Left lung (tissue), 10 donors: Measurements from ENCODE around the gene CTNNA1. TPM values are rescaled to one million over a fixed set of nuclear protein-coding genes. Genes with fewer than 3 reads are reported as not detected.

ENCODE experiments used
- ATAC-seq: fragments of 200-7000 bp; cut with Tn5 transposase; one replicate; pipeline ENCODE4 v1.9.1; 2020; ENCODE audit warnings: moderate library complexity
- DNase-seq, 4 donors: peaks; one replicate each; pipeline ENCODE4 v3.0.0-alpha.2; 2013 to 2020
- H3K27ac ChIP-seq, 2 donors: fragments of 200-600 bp; sonication (generic) in 1 of 2; one replicate each; pipeline versions ENCODE4 v1.5.0 to v1.8.0; 2020 to 2021
- H3K27me3 ChIP-seq, 2 donors: fragments of 200-600 bp; sonication (generic) in 1 of 2; one replicate each; pipeline versions ENCODE4 v1.5.0 to v1.8.0; 2020 to 2021
- H3K36me3 ChIP-seq, 2 donors: fragments of 200-600 bp; sonication (generic) in 1 of 2; one replicate each; pipeline versions ENCODE4 v1.5.0 to v1.8.0; 2020 to 2021
- H3K4me1 ChIP-seq, 2 donors: fragments of 200-600 bp; one replicate each; pipeline ENCODE4 v1.8.0; 2021
- H3K4me3 ChIP-seq, 2 donors: fragments of 200-600 bp; sonication (generic) in 1 of 2; one replicate each; pipeline versions ENCODE4 v1.5.0 to v1.8.0; 2020 to 2021; ENCODE audit warnings: mild to moderate bottlenecking in 1 of 2
- H3K9me3 ChIP-seq, 2 donors: fragments of 200-600 bp; sonication (generic) in 1 of 2; one replicate each; pipeline versions ENCODE4 v1.5.0 to v1.8.0; 2020 to 2021
- intact Hi-C, 2 donors: fragments of 100-400 bp; cut with DNase I; formaldehyde crosslinking; loops; one replicate each; pipeline versions ENCODE4 v1.11.2 to v1.14.2; 2022
- polyA plus RNA-seq, 6 donors: library from polyadenylated mRNA; unstranded; fragments of 120-200 nt; gene quantifications; one replicate each; pipeline ENCODE4 v1.2.1, GENCODE V29; 2013; ENCODE audit not compliant: insufficient read length in 6 of 6
- total RNA-seq, 2 donors: library from RNA; stranded (reverse); fragmentation: NEBNext Ultra II Directional; extraction: Animal tissue kit (Norgen Biotek cat#: 25700); gene quantifications; one replicate each; pipeline ENCODE4 v1.2.1, GENCODE V29; 2021
- TF ChIP-seq, protein P1 (sequence below), 2 donors: fragments of 200-600 bp; sonication (generic) in 1 of 2; IDR thresholded peaks; one replicate each; pipeline versions ENCODE4 v1.5.0 to v1.8.0; 2021; ENCODE audit warnings: antibody characterized with exemption in 2 of 2
- donor health status: DM: no; HTN: yes; CAD: no.
- donor health status: DM: no; HTN: no; CAD: no.

CTNNA1 gene
- total and polyA plus RNA-seq, 8 donors: 309 to 443 (median 366) TPM

DNA sequence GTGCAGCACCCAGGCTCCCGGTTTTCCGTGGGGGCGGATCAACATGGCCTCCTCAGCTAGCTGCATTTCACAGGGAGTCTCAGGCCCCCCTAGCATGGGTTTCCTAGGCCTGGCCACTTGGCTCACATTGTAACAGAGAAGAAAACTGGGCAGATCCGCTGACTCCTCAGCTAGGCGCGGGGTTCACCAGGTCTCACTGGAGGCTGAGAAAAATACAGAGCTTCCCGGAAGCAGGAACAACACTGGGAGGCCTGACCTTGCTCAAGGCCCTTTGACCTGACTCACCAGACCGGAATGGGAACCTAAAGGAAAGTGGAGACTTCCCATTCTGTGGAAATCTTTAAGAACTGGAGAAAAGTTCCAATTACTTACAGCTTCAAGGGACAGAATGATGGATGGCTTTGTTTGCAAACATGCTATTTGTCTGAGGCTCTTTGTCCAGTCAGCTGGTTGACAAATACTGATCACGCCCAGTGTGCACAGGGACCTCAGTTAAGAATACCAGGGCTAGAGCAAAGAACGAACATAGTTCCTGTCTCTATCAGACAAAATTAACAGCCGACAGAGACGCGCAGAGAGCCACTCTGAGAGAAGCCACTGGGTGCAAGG, 210.6 kb downstream of the CTNNA1 start:
- ATAC-seq: no peak

GRCh38 chr5:138964647-138965201, 211.5 kb downstream of the CTNNA1 start:
- intact Hi-C loops: no loop called here
- Histone ChIP-seq H3K9me3 (no peaks in the 10 kb centered on the region), H3K27ac (no peak overlapping the region), H3K27me3 (no peaks in the 10 kb centered on the region), H3K4me3 (no peak overlapping the region), H3K4me1 (peaks cover 0 to 14% of the 10 kb centered on the region in 2 donors), H3K36me3 (no peaks in the 10 kb centered on the region)
- TF ChIP-seq, protein P1, sequence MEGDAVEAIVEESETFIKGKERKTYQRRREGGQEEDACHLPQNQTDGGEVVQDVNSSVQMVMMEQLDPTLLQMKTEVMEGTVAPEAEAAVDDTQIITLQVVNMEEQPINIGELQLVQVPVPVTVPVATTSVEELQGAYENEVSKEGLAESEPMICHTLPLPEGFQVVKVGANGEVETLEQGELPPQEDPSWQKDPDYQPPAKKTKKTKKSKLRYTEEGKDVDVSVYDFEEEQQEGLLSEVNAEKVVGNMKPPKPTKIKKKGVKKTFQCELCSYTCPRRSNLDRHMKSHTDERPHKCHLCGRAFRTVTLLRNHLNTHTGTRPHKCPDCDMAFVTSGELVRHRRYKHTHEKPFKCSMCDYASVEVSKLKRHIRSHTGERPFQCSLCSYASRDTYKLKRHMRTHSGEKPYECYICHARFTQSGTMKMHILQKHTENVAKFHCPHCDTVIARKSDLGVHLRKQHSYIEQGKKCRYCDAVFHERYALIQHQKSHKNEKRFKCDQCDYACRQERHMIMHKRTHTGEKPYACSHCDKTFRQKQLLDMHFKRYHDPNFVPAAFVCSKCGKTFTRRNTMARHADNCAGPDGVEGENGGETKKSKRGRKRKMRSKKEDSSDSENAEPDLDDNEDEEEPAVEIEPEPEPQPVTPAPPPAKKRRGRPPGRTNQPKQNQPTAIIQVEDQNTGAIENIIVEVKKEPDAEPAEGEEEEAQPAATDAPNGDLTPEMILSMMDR (IDR thresholded peaks at IDR 0.05): no peak
- ATAC-seq (no peak), DNase-seq (no peak)

More for the DNA sequence above, 210.6 kb downstream of the CTNNA1 start:
- TF ChIP-seq, protein P1 (IDR thresholded peaks at IDR 0.05): no peak
- H3K27ac ChIP-seq: no peak overlapping the region
- no peaks in the 10 kb centered on the region for H3K36me3 ChIP-seq
- intact Hi-C loops: no loop called here
- H3K4me1 ChIP-seq: peaks cover 0 to 14% of the 10 kb centered on the region in 2 donors
- no peaks in the 10 kb centered on the region for H3K9me3 ChIP-seq
- no peak for DNase-seq
- H3K27me3 ChIP-seq: no peaks in the 10 kb centered on the region
- H3K4me3 ChIP-seq: no peak overlapping the region

GRCh38 chr5:138965626-138966025, 212.4 kb downstream of the CTNNA1 start:
- H3K27me3 ChIP-seq: no peaks in the 10 kb centered on the region
- TF ChIP-seq, protein P1 (IDR thresholded peaks at IDR 0.05): no peak
- H3K4me3 ChIP-seq: no peak overlapping the region
- intact Hi-C loops: no loop called here
- H3K9me3 ChIP-seq: no peaks in the 10 kb centered on the region
- ATAC-seq (no peak), DNase-seq (no peak)
- H3K27ac ChIP-seq: no peak overlapping the region
- peaks cover 0 to 14% of the 10 kb centered on the region in 2 donors for H3K4me1 ChIP-seq
- H3K36me3 ChIP-seq: no peaks in the 10 kb centered on the region

- Histone ChIP-seq H3K27ac (no peak overlapping the region), H3K9me3 (no peaks in the 10 kb centered on the region), H3K4me3 (no peak overlapping the region), H3K27me3 (no peaks in the 10 kb centered on the region), H3K36me3 (no peaks in the 10 kb centered on the region), H3K4me1 (peaks cover 0 to 14% of the 10 kb centered on the region in 2 donors)
- DNase-seq: no peak
- intact Hi-C loops: no loop called here
- TF ChIP-seq, protein P1 (IDR thresholded peaks at IDR 0.05): no peak
- ATAC-seq: no peak
Observed at GRCh38 chr5:138966236-138966985, 213.2 kb downstream of the CTNNA1 start.

- DNase-seq (peak in 1 of 4 donors; percentile 71), ATAC-seq (peak; percentile 90)
- intact Hi-C loops: no loop called here
- Histone ChIP-seq H3K27me3 (no peaks in the 10 kb centered on the region), H3K4me3 (no peak overlapping the region), H3K36me3 (no peaks in the 10 kb centered on the region), H3K9me3 (no peaks in the 10 kb centered on the region), H3K27ac (no peak overlapping the region), H3K4me1 (peaks cover 0 to 5% of the 10 kb centered on the region in 2 donors)
- TF ChIP-seq, protein P1 (IDR thresholded peaks at IDR 0.05): no peak
Observed at GRCh38 chr5:138967791-138968448, 214.7 kb downstream of the CTNNA1 start.
